Limb (tissue), 2 donors: Measurements from ENCODE around the gene SEC14L1.

Source experiments
- DNase-seq, 2 donors: peaks; one replicate each; pipeline ENCODE4 v3.0.0-alpha.2; 2016; ENCODE audit errors: extremely low spot score in 2 of 2

Gene SEC14L1

GRCh38 chr17:77191244-77191643, 50.5 kb downstream of the SEC14L1 start:
- no peak for DNase-seq

- no peak for DNase-seq
Observed at GRCh38 chr17:77193653-77194052, 52.9 kb downstream of the SEC14L1 start.

GRCh38 chr17:77194179-77194578, 53.4 kb downstream of the SEC14L1 start:
- DNase-seq: no peak

- no peak for DNase-seq
Observed at GRCh38 chr17:77196251-77196650, 55.5 kb downstream of the SEC14L1 start.

GRCh38 chr17:77197115-77197514, 56.3 kb downstream of the SEC14L1 start:
- DNase-seq: no peak

- no peak for DNase-seq
Observed at GRCh38 chr17:77200711-77201110, 59.9 kb downstream of the SEC14L1 start.

- no peak for DNase-seq
Observed at GRCh38 chr17:77203436-77203835, 62.7 kb downstream of the SEC14L1 start.

GRCh38 chr17:77203846-77204245, 63.1 kb downstream of the SEC14L1 start:
- no peak for DNase-seq

GRCh38 chr17:77204536-77204935, 63.8 kb downstream of the SEC14L1 start:
- DNase-seq: no peak

GRCh38 chr17:77205396-77206125, 64.8 kb downstream of the SEC14L1 start:
- no peak for DNase-seq

- no peak for DNase-seq
Observed at GRCh38 chr17:77206158-77206956, 65.6 kb downstream of the SEC14L1 start.

GRCh38 chr17:77207689-77208216, 67.0 kb downstream of the SEC14L1 start:
- DNase-seq: no peak

GRCh38 chr17:77208217-77208808, 67.5 kb downstream of the SEC14L1 start:
- DNase-seq: no peak

- DNase-seq: no peak
Observed at GRCh38 chr17:77208856-77209255, 68.1 kb downstream of the SEC14L1 start.

- no peak for DNase-seq
Observed at GRCh38 chr17:77209330-77209748, 68.6 kb downstream of the SEC14L1 start.

- no peak for DNase-seq
Observed at GRCh38 chr17:77210331-77210730, 69.6 kb downstream of the SEC14L1 start.

- no peak for DNase-seq
Observed at GRCh38 chr17:77210946-77211541, 70.3 kb downstream of the SEC14L1 start.

GRCh38 chr17:77211681-77212080, 70.9 kb downstream of the SEC14L1 start:
- no peak for DNase-seq

GRCh38 chr17:77212081-77212832, 71.5 kb downstream of the SEC14L1 start:
- DNase-seq: no peak

GRCh38 chr17:77212833-77213777, 72.3 kb downstream of the SEC14L1 start:
- DNase-seq: no peak
